Endothelial cell of umbilical vein (primary cell): ENCODE data around the gene SDE2. TPM values are rescaled to one million over a fixed set of nuclear protein-coding genes. Genes with fewer than 3 reads are reported as not detected.

Experiments used
- BruUV-seq: library from RNA; stranded (reverse); fragments of 400-500 nt; replicated peaks from 2 replicates; lab custom pipeline; 2021; lab: Mats Ljungman, UMichigan
- CTCF ChIA-PET: fragments of 300-600, 350-600 bp; sonication (Branson Sonifier 250); formaldehyde crosslinking; loops from one replicate; lab custom pipeline; 2021; ENCODE audit warnings: antibody characterized with exemption, inconsistent platforms; lab: Charles Lee
- POLR2A ChIA-PET: fragments of 300-600, 350-600 bp; sonication (Branson Sonifier 250); formaldehyde crosslinking; loops from one replicate; lab custom pipeline; 2021; ENCODE audit warnings: antibody characterized with exemption, inconsistent platforms; lab: Charles Lee
- DNase-seq: peaks from one replicate; pipeline ENCODE4 v3.0.0-alpha.2; 2011; ENCODE audit warnings: low read depth, low spot score
- FAIRE-seq: peaks from 2 replicates; lab custom pipeline; 2011; peaks lifted over from hg19 to GRCh38; lab: Jason Lieb, UNC
- H2AFZ ChIP-seq: 2 replicates; pipeline ENCODE4 v1.6.0; 2012; ENCODE audit warnings: low read depth, low read length, control low read depth, inconsistent platforms
- H3K27ac ChIP-seq: 2 replicates; pipeline ENCODE4 v1.5.1; 2011; ENCODE audit warnings: low read depth, mild to moderate bottlenecking, control low read depth, low read length, moderate library complexity; ENCODE audit not compliant: insufficient read depth
- H3K27me3 ChIP-seq, 2 experiments: 2 replicates each; pipeline versions ENCODE4 v1.6.0 to v1.6.1; 2011; ENCODE audit warnings: low read length in 2 of 2, mixed read lengths in 1 of 2; ENCODE audit not compliant: control insufficient read depth in 2 of 2, insufficient read depth in 2 of 2
- H3K36me3 ChIP-seq, 2 experiments: 2 replicates in 1 of 2; 3 replicates in 1 of 2; pipeline ENCODE4 v1.5.1; 2011; ENCODE audit warnings: low read length in 2 of 2, mild to moderate bottlenecking in 1 of 2, moderate library complexity in 1 of 2; ENCODE audit not compliant: control insufficient read depth in 2 of 2, insufficient read depth in 2 of 2; ENCODE audit errors: extremely low read depth in 1 of 2
- H3K4me1 ChIP-seq: 3 replicates; pipeline ENCODE4 v1.5.1; 2011; ENCODE audit warnings: mild to moderate bottlenecking, low read length; ENCODE audit not compliant: control insufficient read depth, insufficient read depth; ENCODE audit errors: extremely low read depth
- H3K4me2 ChIP-seq: 2 replicates; pipeline ENCODE4 v1.6.1; 2011; ENCODE audit warnings: low read length, control low read depth, mixed read lengths; ENCODE audit not compliant: insufficient read depth
- H3K4me3 ChIP-seq, 3 experiments: fragments of 200-600 bp in 1 of 3; sonication (generic), shearing (Covaris generic) in 1 of 3; replicated peaks in 1 of 3; 2 replicates each; pipeline ENCODE4 v1.5.1; 2011 to 2016; ENCODE audit warnings: control low read depth in 3 of 3, low read length in 3 of 3, mild to moderate bottlenecking in 2 of 3, inconsistent platforms in 1 of 3, low read depth in 1 of 3, moderate library complexity in 1 of 3; ENCODE audit not compliant: insufficient read depth in 1 of 3
- H3K79me2 ChIP-seq: 2 replicates; pipeline ENCODE4 v1.6.0; 2012; ENCODE audit warnings: low read length, inconsistent platforms; ENCODE audit not compliant: control insufficient read depth, insufficient read depth
- H3K9ac ChIP-seq: replicated peaks from 2 replicates; pipeline ENCODE3; 2011; ENCODE audit warnings: low read length, control low read depth; ENCODE audit not compliant: insufficient read depth; ENCODE audit errors: extremely low read depth
- H3K9me1 ChIP-seq: replicated peaks from 3 replicates; pipeline ENCODE4 v1.6.0; 2011; ENCODE audit warnings: mild to moderate bottlenecking, low read length; ENCODE audit not compliant: control insufficient read depth, insufficient read depth; ENCODE audit errors: extremely low read depth
- H3K9me3 ChIP-seq: replicated peaks from 2 replicates; pipeline ENCODE4 v1.5.1; 2012; ENCODE audit warnings: low read length, inconsistent platforms; ENCODE audit not compliant: control insufficient read depth, insufficient read depth
- H4K20me1 ChIP-seq: replicated peaks from 2 replicates; pipeline ENCODE3; 2011; ENCODE audit warnings: mild to moderate bottlenecking, low read length; ENCODE audit not compliant: control insufficient read depth, insufficient read depth; ENCODE audit errors: extremely low read depth
- CTCF ChIP-seq, 2 donors: IDR thresholded peaks; 1 replicate in 1 of 2; 2 replicates in 1 of 2; pipeline ENCODE4 v1.5.1; 2011; ENCODE audit warnings: low read length in 2 of 2, mild to moderate bottlenecking in 2 of 2, moderate library complexity in 2 of 2, control low read depth in 1 of 2, inconsistent platforms in 1 of 2, low read depth in 1 of 2; ENCODE audit not compliant: insufficient read depth in 1 of 2; ENCODE audit errors: extremely low read depth in 1 of 2
- EZH2 ChIP-seq: IDR thresholded peaks from 2 replicates; pipeline ENCODE4 v1.6.1; 2012; ENCODE audit warnings: borderline replicate concordance, low read depth, mild to moderate bottlenecking, moderate library complexity, low read length, inconsistent platforms; ENCODE audit not compliant: severe bottlenecking
- FOS ChIP-seq: IDR thresholded peaks from 2 replicates; pipeline ENCODE4 v1.6.1; 2011; ENCODE audit warnings: mild to moderate bottlenecking, low read length, moderate library complexity, borderline replicate concordance; ENCODE audit not compliant: insufficient read depth
- MAX ChIP-seq: IDR thresholded peaks from 2 replicates; pipeline ENCODE4 v1.6.1; 2011; ENCODE audit not compliant: insufficient read depth, insufficient read length
- MYC ChIP-seq: IDR thresholded peaks from one replicate; pipeline ENCODE4 v1.6.1; 2011; ENCODE audit warnings: mild to moderate bottlenecking, low read depth, low read length
- POLR2AphosphoS5 ChIP-seq: IDR thresholded peaks from 2 replicates; pipeline ENCODE4 v1.6.1; 2012; ENCODE audit warnings: low read depth, mild to moderate bottlenecking, control low read depth, low read length, moderate library complexity; ENCODE audit not compliant: insufficient read depth
- dilution Hi-C: fragments of 300-500 bp; cut with MboI; formaldehyde crosslinking; loops from one replicate; pipeline ENCODE4 v1.15.0; 2019; ENCODE audit warnings: low sequenced_read_pairs; ENCODE audit not compliant: extremely low pct_ligation_motif_present
- intact Hi-C: fragments of 100-400 bp; cut with micrococcal nuclease; formaldehyde crosslinking; loops from one replicate; pipeline ENCODE4 v1.10.0; 2022
- polyA plus RNA-seq, 4 experiments: library from polyadenylated mRNA; depleted of rRNA in 3 of 4; stranded (reverse) in 3 of 4; unstranded in 1 of 4; fragments of >200 nt; gene quantifications; 2 replicates each; pipeline versions ENCODE4 v1.2.1 to v1.2.3, GENCODE V29; 2011 to 2012; ENCODE audit warnings: missing spikeins in 1 of 4
- total RNA-seq: library from RNA; stranded (reverse); gene quantifications from 2 replicates; pipeline ENCODE4 v1.2.3, GENCODE V29; 2021

The SDE2 gene
- total and polyA plus RNA-seq, 2 donors (not counting 3 experiments of a cell fraction or from before 2014, with no cell fraction given), result 11.9 to 16.1 TPM

- Histone ChIP-seq H3K36me3 (no peaks in the 10 kb centered on the region), H3K79me2 (no peaks in the 10 kb centered on the region), H3K9me1 (no peaks in the 10 kb centered on the region), H3K27me3 (peaks cover 0 to 5% of the 10 kb centered on the region in 2 experiments), H3K4me2 (no peak overlapping the region), H3K4me3 (no peak overlapping the region), H3K9ac (no peak overlapping the region), H2AFZ (no peak overlapping the region), H3K9me3 (no peaks in the 10 kb centered on the region), H3K4me1 (no peaks in the 10 kb centered on the region), H3K27ac (no peak overlapping the region), H4K20me1 (no peaks in the 10 kb centered on the region)
- ChIA-PET CTCF (interaction anchor here (1.1 to 1.6 kb wide), 3 partner anchors 10 to 98 kb away, joined by 3 to 7 read pairs (median 3); partner anchors contain the start of gene H3-3A), POLR2A (interaction anchor here (0.7 kb wide), 1 partner anchor 185 kb away, joined by 4 read pairs; no protein-coding TSS in a partner anchor)
- intact Hi-C loops (no loop called here), dilution Hi-C loops (no loop called here)
- BruUV-seq, result no TSS peak
- FAIRE-seq (no peak), DNase-seq (no peak)
- peak; percentile 27 for TF ChIP-seq MAX
- TF ChIP-seq MYC, result no peak
Measured at GRCh38 chr1:225963735-225964530, 35.2 kb downstream of the SDE2 start.

- Histone ChIP-seq H3K27ac (no peak overlapping the region), H2AFZ (peak overlapping the region; percentile 57), H3K4me3 (no peak overlapping the region), H3K27me3 (peaks cover 0 to 5% of the 10 kb centered on the region in 2 experiments), H3K9me1 (no peaks in the 10 kb centered on the region), H3K36me3 (no peaks in the 10 kb centered on the region), H3K79me2 (no peaks in the 10 kb centered on the region), H3K9ac (no peak overlapping the region), H4K20me1 (no peaks in the 10 kb centered on the region), H3K4me1 (no peaks in the 10 kb centered on the region), H3K4me2 (no peak overlapping the region), H3K9me3 (no peaks in the 10 kb centered on the region)
- no TSS peak for BruUV-seq
- peak; percentile 35 for DNase-seq
- TF ChIP-seq FOS (no peak), MAX (no peak), MYC (no peak), EZH2 (no peak), CTCF (IDR thresholded peaks at IDR 0.05; ENCODE audit: extremely low read depth in 1 of 2, insufficient read depth in 1 of 2, low read depth in 1 of 2, low read length in 2 of 2) (peak; percentile 78 to 90), POLR2AphosphoS5 (no peak)
- ChIA-PET POLR2A (no interaction called here), CTCF (interaction anchor here (0.6 to 3.0 kb wide), 17 partner anchors 9 to 427 kb away, joined by 3 to 10 read pairs (median 3); partner anchors contain the start of genes H3-3A, SRP9 and TMEM63A)
- intact Hi-C loops, result loop anchor here (1.0 kb wide), 2 partner anchors 38 to 42 kb away; partner anchors contain the start of gene PYCR2
- peak; percentile 18 for FAIRE-seq
- dilution Hi-C loops, result no loop called here
Measured at GRCh38 chr1:225962440-225962975, 36.6 kb downstream of the SDE2 start.
